Ishikawa (cell line): ENCODE measurements around the gene FER.

Experiments
- CEBPB ChIP-seq: IDR thresholded peaks from 2 replicates; pipeline ENCODE4 v1.6.1; 2012
- EP300 ChIP-seq: IDR thresholded peaks from 2 replicates; pipeline ENCODE4 v1.6.1; 2012; ENCODE audit warnings: borderline replicate concordance
- MAX ChIP-seq: IDR thresholded peaks from 2 replicates; pipeline ENCODE4 v1.6.1; 2012
- NFIC ChIP-seq: IDR thresholded peaks from 2 replicates; pipeline ENCODE4 v1.6.1; 2012
- TAF1 ChIP-seq: IDR thresholded peaks from 2 replicates; pipeline ENCODE4 v1.6.1; 2012; ENCODE audit warnings: low read depth, mild to moderate bottlenecking
- TCF12 ChIP-seq: IDR thresholded peaks from 2 replicates; pipeline ENCODE4 v1.6.1; 2012; ENCODE audit warnings: low read depth
- YY1 ChIP-seq: IDR thresholded peaks from 2 replicates; pipeline ENCODE4 v1.6.1; 2012; ENCODE audit warnings: low read depth
- ZBTB7A ChIP-seq: IDR thresholded peaks from 2 replicates; pipeline ENCODE4 v1.6.1; 2012; ENCODE audit warnings: low read depth

DNA sequence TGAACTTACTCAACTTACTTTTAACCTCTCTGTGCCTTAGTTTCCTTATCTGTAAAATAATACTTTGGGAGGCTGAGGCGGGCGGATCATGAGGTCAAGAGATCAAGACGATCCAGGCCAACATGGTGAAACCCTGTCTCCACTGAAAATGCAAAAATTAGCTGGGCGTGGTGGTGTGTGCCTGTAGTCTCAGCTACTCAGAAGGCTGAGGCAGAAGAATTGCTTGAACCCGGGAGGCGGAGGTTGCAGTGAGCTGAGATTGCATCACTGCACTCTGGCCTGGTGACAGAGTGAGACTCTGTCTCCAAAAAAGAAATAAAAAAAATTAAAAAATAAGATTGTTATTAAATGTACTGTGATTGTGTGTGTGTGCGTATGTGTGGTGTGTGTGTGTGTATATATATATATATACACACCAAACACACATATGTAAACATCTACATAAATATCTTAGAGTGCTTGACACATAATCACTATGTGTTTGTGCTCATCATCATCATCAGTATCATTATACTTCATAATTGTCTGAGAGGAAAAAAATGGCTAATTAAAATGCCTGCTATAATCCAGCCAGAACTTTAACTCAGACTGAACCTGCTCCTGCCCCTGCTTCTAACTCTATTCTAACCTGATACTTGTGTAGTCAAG lies 312.8 kb downstream of the FER start:
- TF ChIP-seq TCF12 (no peak), EP300 (no peak), TAF1 (no peak), YY1 (no peak), MAX (no peak), CEBPB (no peak), ZBTB7A (no peak), NFIC (no peak)
